ENCODE measurements around the gene ANKRD44.

The ANKRD44 gene

DNA sequence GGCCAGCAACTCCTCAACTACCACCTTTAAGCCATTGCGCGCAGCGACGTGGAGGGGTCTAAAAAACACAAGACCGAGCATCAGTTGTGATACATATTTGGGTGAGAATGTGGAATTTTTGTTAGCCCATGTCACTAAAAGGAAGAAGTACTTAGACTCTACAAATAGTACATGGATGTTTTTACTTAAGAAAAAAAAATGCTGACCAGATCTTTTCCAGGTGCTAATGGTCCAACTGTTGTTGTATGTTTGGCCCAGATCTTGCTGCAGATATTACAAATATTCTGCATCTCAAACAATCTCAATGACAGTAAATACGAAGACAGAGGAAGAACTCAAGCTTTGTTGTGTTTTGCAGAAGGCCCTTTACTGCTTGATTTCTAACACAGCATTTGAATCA, 317.0 kb downstream of the ANKRD44 start:
- ChIA-PET POLR2A (no interaction called here), CTCF (interaction anchor here (1.1 to 1.7 kb wide), 2 partner anchors 8 to 134 kb away, joined by 3 read pairs; no protein-coding TSS in a partner anchor)
- DNase-seq (ENCODE audit: extremely low spot score) = no peak
- TF ChIP-seq, protein P1, sequence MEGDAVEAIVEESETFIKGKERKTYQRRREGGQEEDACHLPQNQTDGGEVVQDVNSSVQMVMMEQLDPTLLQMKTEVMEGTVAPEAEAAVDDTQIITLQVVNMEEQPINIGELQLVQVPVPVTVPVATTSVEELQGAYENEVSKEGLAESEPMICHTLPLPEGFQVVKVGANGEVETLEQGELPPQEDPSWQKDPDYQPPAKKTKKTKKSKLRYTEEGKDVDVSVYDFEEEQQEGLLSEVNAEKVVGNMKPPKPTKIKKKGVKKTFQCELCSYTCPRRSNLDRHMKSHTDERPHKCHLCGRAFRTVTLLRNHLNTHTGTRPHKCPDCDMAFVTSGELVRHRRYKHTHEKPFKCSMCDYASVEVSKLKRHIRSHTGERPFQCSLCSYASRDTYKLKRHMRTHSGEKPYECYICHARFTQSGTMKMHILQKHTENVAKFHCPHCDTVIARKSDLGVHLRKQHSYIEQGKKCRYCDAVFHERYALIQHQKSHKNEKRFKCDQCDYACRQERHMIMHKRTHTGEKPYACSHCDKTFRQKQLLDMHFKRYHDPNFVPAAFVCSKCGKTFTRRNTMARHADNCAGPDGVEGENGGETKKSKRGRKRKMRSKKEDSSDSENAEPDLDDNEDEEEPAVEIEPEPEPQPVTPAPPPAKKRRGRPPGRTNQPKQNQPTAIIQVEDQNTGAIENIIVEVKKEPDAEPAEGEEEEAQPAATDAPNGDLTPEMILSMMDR (IDR thresholded peaks at IDR 0.05; ENCODE audit: control extremely low read depth, extremely low read depth, low read depth, missing control alignments) = no peak

DNA sequence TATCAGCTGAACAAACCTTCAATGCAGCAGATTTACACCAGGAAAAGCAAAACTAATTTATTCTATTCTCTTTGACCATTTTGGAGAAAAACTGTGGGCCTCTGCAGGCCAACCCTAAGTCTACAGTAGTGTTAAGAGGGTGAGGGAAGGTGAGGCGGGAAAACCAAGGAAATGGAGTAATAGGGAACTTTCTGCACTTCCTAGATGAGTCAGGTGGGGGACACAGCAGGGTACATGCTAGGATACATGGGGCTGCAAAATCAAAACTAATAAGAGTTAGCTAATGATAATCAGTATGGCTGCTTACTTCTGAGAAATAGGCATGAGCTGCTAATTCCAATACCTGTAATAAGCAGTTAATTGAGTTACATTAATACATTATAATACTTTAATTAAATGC, 318.1 kb downstream of the ANKRD44 start:
- ChIA-PET POLR2A (no interaction called here), CTCF (interaction anchor here (0.7 to 1.3 kb wide), 2 partner anchors 11 to 19 kb away, joined by 3 read pairs; no protein-coding TSS in a partner anchor)
- DNase-seq (ENCODE audit: extremely low spot score) = no peak
- TF ChIP-seq, protein P1 (IDR thresholded peaks at IDR 0.05; ENCODE audit: control extremely low read depth, extremely low read depth, low read depth, missing control alignments) = no peak

DNA sequence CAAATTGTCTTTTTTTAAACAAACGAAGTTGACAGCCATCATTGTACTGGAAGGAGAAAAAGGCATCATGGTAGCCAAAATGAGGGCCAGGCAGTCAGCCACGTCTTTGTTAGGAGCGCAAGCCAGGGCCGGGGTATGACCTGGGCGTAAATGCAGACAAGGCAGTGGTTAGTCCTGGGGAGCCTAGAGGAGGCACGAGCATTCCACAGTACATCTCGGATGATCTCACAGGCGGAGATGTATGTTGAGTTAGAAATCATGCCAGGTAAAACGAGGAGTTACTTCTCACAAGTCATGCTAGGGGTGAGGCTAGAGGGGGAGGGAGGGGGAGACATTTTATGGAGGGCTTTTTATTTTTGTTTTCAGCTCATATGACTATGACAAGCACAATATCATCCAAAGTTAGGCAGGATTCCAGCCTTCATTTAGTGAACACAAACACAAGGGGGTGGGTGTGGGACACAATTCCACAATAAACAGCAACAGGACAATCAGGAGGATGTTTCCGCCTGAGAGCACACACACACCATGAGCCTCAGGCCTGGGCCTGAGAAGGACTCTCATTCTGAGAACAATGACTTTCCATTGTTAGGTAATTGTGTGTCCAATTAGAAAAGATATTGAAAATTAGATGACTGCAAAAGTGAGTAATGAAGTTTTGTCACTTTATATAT, 319.7 kb downstream of the ANKRD44 start:
- TF ChIP-seq, protein P1 (IDR thresholded peaks at IDR 0.05; ENCODE audit: control extremely low read depth, extremely low read depth, low read depth, missing control alignments) = no peak
- ChIA-PET POLR2A (no interaction called here), CTCF (no interaction called here)
- DNase-seq (ENCODE audit: extremely low spot score) = no peak

DNA sequence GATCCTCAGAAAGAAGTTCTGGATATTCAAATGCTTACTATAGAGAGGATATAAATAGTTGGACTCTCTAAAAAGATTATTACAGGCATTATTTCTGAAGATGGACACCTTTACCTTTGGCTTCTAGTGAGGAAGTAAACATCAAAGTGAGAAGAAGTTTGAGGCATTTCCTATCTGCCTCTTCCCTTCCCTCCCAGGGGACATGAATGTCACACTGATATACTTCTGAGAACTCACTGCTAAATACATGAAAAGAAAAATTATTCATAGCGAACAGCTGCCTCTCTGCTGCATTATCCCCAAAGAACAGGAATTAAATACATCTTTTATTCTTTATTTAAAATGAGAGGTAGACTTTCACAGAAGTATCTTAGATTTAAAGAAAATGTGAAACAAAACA, 320.5 kb downstream of the ANKRD44 start:
- no peak for DNase-seq (ENCODE audit: extremely low spot score)
- POLR2A ChIA-PET = no interaction called here
- TF ChIP-seq, protein P1 (IDR thresholded peaks at IDR 0.05; ENCODE audit: control extremely low read depth, extremely low read depth, low read depth, missing control alignments) = no peak
- CTCF ChIA-PET = interaction anchor here (1.4 kb wide), 1 partner anchor 123 kb away, joined by 4 read pairs; no protein-coding TSS in a partner anchor

DNA sequence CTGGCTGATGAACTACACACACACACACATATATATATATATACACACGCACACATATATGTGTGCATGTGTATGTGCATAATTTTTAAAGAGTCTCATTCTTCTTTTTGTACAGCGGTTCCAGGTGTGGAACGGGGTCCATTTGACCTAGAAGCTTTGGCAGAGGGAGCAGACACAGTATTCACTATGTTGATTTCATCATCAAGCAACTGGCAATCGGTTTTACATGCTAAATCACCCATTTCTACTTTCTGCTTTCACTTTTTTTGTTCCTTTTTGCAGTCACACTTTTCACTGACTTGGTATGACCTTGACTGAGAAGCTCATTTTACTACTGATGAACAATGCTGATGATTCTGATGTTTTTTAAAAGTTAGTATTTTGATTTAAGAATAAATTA, 321.1 kb downstream of the ANKRD44 start:
- POLR2A ChIA-PET = interaction anchor here (0.7 kb wide), 1 partner anchor 142 kb away, joined by 3 read pairs; no protein-coding TSS in a partner anchor

DNA sequence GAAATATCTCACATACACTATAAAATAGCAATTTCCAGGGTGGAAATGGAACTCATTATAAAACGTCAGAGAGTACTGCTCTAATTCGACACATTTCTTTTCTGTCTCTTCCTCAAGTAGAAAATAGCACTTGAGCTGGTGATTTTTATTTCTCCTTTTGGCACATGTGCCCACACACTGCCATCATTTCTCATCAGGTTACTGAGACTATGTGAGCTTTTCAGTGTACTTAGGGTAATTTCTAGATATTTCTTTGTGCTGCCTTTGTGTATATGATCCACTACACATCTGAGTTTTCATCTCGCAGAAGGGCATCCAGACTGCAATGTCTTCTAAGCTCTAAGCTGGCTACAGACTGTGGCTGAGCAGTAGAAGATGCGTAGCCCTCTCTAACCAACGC, 321.9 kb downstream of the ANKRD44 start:
- ChIA-PET CTCF (interaction anchor here (1.4 to 1.6 kb wide), 2 partner anchors 19 to 125 kb away, joined by 4 read pairs; no protein-coding TSS in a partner anchor), POLR2A (no interaction called here)
- no peak for DNase-seq (ENCODE audit: extremely low spot score)
- TF ChIP-seq, protein P1 (IDR thresholded peaks at IDR 0.05; ENCODE audit: control extremely low read depth, extremely low read depth, low read depth, missing control alignments) = no peak

More for the DNA sequence above, 321.1 kb downstream of the ANKRD44 start:
- DNase-seq (ENCODE audit: extremely low spot score) = no peak
- CTCF ChIA-PET = interaction anchor here (1.4 to 1.6 kb wide), 2 partner anchors 19 to 124 kb away, joined by 4 read pairs; no protein-coding TSS in a partner anchor
- TF ChIP-seq, protein P1 (IDR thresholded peaks at IDR 0.05; ENCODE audit: control extremely low read depth, extremely low read depth, low read depth, missing control alignments) = no peak
